Lower leg skin (tissue), 4 donors: ENCODE results near the gene ZNF561. TPM values are rescaled to one million over a fixed set of nuclear protein-coding genes. Genes with fewer than 3 reads are reported as not detected.

Source experiments
- DNase-seq, 2 donors: peaks; one replicate each; pipeline ENCODE4 v3.0.0-alpha.2; 2019; ENCODE audit warnings: low spot score in 2 of 2
- H3K4me3 ChIP-seq: fragments of 200-600 bp; sonication (generic); 2 replicates; pipeline ENCODE4 v1.5.1; 2017; ENCODE audit warnings: mild to moderate bottlenecking, low read depth; ENCODE audit not compliant: poor library complexity, severe bottlenecking
- CTCF ChIP-seq, 3 donors: fragments of 450-650 bp; IDR thresholded peaks; one replicate each; pipeline ENCODE4 v1.5.1; 2016; ENCODE audit warnings: antibody characterized with exemption in 3 of 3, mild to moderate bottlenecking in 3 of 3, moderate library complexity in 2 of 3
- POLR2A ChIP-seq, 2 donors: fragments of 450-650 bp; IDR thresholded peaks; one replicate each; pipeline ENCODE4 v1.6.1; 2016 to 2017; ENCODE audit warnings: antibody characterized with exemption in 2 of 2, mild to moderate bottlenecking in 1 of 2, moderate library complexity in 1 of 2
- WGBS, 2 donors: methylation state at CpG; one replicate each; pipeline ENCODE4 v1.1.5; 2018; 5-methylcytosine and 5-hydroxymethylcytosine counted together
- intact Hi-C: fragments of 100-400 bp; cut with DNase I; formaldehyde crosslinking; loops from one replicate; pipeline ENCODE4 v1.15.0; 2023; ENCODE audit warnings: low total_unique reads
- total RNA-seq, 4 donors: library from RNA; depleted of rRNA; stranded (reverse); fragments of >200 nt; gene quantifications; one replicate each; pipeline ENCODE4 v1.1.0, GENCODE V29; 2016

The ZNF561 gene
- total RNA-seq, 4 donors from 2014 or later = 31.3 to 55.0 (median 40.7) TPM

- TF ChIP-seq POLR2A (IDR thresholded peaks at IDR 0.05) = no peak
- no peak for TF ChIP-seq CTCF (IDR thresholded peaks at IDR 0.05)
- intact Hi-C loops = no loop called here
- 51 to 60% methylated on average over 2 of the region's 2 CpGs for WGBS, 2 donors
- no peak overlapping the region for H3K4me3 ChIP-seq
- DNase-seq = peak in 1 of 2 donors; percentile 15
These were observed 1.5 kb upstream of the ZNF561 start for GRCh38 chr19:9622531-9622930.

- no peak for DNase-seq
- WGBS, 2 donors = 0 to 1% methylated on average over 14 to 16 of the region's 16 CpGs
- TF ChIP-seq POLR2A (IDR thresholded peaks at IDR 0.05) (no peak), CTCF (IDR thresholded peaks at IDR 0.05) (no peak)
- peak overlapping the region; percentile 83 for H3K4me3 ChIP-seq
- intact Hi-C loops = no loop called here
These were observed 233 bp downstream of the ZNF561 start for GRCh38 chr19:9620842-9621155.

GRCh38 chr19:9615844-9616243 lies 5.2 kb downstream of the ZNF561 start:
- intact Hi-C loops = no loop called here
- TF ChIP-seq POLR2A (IDR thresholded peaks at IDR 0.05) = no peak
- TF ChIP-seq CTCF (IDR thresholded peaks at IDR 0.05) = no peak
- DNase-seq = no peak

GRCh38 chr19:9610484-9611113 lies 10.4 kb downstream of the ZNF561 start:
- intact Hi-C loops = no loop called here
- no peak overlapping the region for H3K4me3 ChIP-seq
- no peak for TF ChIP-seq POLR2A (IDR thresholded peaks at IDR 0.05)
- no peak for TF ChIP-seq CTCF (IDR thresholded peaks at IDR 0.05)
- no peak for DNase-seq
- 96% methylated on average over 2 of the region's 2 CpGs for WGBS, 2 donors

More at GRCh38 chr19:9615844-9616243, 5.2 kb downstream of the ZNF561 start:
- H3K4me3 ChIP-seq = no peak overlapping the region

GRCh38 chr19:9608912-9609311 lies 12.1 kb downstream of the ZNF561 start:
- intact Hi-C loops = no loop called here
- WGBS, 2 donors = 86 to 88% methylated on average over 5 of the region's 5 CpGs
- H3K4me3 ChIP-seq = no peak overlapping the region
- TF ChIP-seq POLR2A (IDR thresholded peaks at IDR 0.05) (no peak), CTCF (IDR thresholded peaks at IDR 0.05) (no peak)
- no peak for DNase-seq

GRCh38 chr19:9597027-9597426 lies 24.0 kb downstream of the ZNF561 start:
- intact Hi-C loops = loop anchor here (10.0 kb wide), 1 partner anchor 188 kb away; no protein-coding TSS in a partner anchor

More at GRCh38 chr19:9597027-9597426, 24.0 kb downstream of the ZNF561 start:
- WGBS, 2 donors = 57 to 64% methylated on average over 3 of the region's 3 CpGs
- H3K4me3 ChIP-seq = no peak overlapping the region
- no peak for TF ChIP-seq POLR2A (IDR thresholded peaks at IDR 0.05)
- no peak for TF ChIP-seq CTCF (IDR thresholded peaks at IDR 0.05)
- DNase-seq = no peak
